Measurements from ENCODE around the gene PEF1.

- no peak for TF ChIP-seq CTCF (IDR thresholded peaks at IDR 0.05)
- no peak for TF ChIP-seq POLR2A (IDR thresholded peaks at IDR 0.05)
- no peak for TF ChIP-seq POLR2AphosphoS5 (IDR thresholded peaks at IDR 0.05)
- no peak for TF ChIP-seq EP300 (IDR thresholded peaks at IDR 0.05)
Observed at GRCh38 chr1:31679091-31679490, 34.4 kb upstream of the PEF1 start.
